Left ventricle myocardium superior (tissue), 1 donor: ENCODE data around the gene EML6. TPM values are rescaled to one million over a fixed set of nuclear protein-coding genes. Genes with fewer than 3 reads are reported as not detected.
A peak's percentile ranks its signal among the peaks of the same experiment; 100 is the strongest.
"Not testable (repeated sequence)": the region's sequence is repeated elsewhere in the genome, so short reads cannot be mapped to it uniquely, and the experiment has no call there.

Source experiments
- ATAC-seq: fragments of 200-7000 bp; cut with Tn5 transposase; one replicate; pipeline ENCODE4 v1.9.1; 2020; ENCODE audit warnings: mild to moderate bottlenecking, moderate library complexity
- DNase-seq: peaks from one replicate; pipeline ENCODE4 v3.0.0-alpha.2; 2020
- intact Hi-C: fragments of 100-400 bp; cut with micrococcal nuclease; formaldehyde crosslinking; loops from one replicate; pipeline ENCODE4 v1.11.0; 2022
- total RNA-seq: library from RNA; stranded (reverse); fragmentation: NEBNext Ultra II Directional; extraction: Animal tissue kit (Norgen Biotek cat#: 25700); gene quantifications from one replicate; pipeline ENCODE4 v1.2.1, GENCODE V29; 2021
- donor health status: DM: no; HTN: yes; CAD: no; lungs with severe emphysema.

Gene EML6
- total RNA-seq, 1 donor from 2014 or later: 0.59 TPM

GRCh38 chr2:54966837-54967236, 243.4 kb downstream of the EML6 start:
- ATAC-seq: no peak
- no peak for DNase-seq
- intact Hi-C loops: no loop called here

- DNase-seq (no peak), ATAC-seq (no peak)
- intact Hi-C loops: no loop called here
Measured at GRCh38 chr2:54967269-54967668, 243.8 kb downstream of the EML6 start.

GRCh38 chr2:54967759-54968365, 244.4 kb downstream of the EML6 start:
- DNase-seq (peak; percentile 55), ATAC-seq (peak; percentile 52)
- intact Hi-C loops: no loop called here

DNA sequence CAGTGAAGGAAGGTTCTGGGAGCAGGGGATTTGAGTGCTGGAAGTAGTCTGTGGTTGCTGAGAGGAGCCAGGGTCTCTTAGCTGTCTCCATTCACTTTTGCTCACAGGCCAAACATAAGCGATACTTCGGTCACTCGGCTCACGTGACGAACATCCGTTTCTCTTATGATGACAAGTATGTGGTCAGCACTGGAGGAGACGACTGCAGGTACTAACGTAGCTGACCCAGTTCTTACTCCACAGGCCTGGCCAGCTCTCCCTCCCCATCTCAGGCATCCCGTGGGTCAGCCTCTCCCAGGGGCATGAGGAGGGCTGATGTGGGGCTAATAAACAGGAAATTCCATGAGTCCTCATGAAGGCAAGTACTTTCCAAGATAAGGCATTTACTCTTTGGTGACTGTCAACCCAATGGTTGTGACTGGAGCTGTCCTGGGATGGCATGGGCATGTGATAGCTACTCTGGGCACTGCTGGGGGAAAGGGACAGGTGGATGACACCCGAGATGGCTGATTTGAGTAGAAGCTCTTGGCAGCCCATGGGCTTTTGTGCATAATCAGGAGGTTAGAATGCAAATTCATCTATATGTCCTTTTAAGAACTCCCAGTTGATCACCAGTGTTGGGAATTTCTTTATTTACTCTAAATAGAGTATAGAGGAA, 245.2 kb downstream of the EML6 start:
- peak; percentile 34 for ATAC-seq
- intact Hi-C loops: no loop called here
- no peak for DNase-seq

- peak; percentile 82 for ATAC-seq
- DNase-seq: no peak
- intact Hi-C loops: no loop called here
Measured at GRCh38 chr2:54969295-54969939, 246.0 kb downstream of the EML6 start.

DNA sequence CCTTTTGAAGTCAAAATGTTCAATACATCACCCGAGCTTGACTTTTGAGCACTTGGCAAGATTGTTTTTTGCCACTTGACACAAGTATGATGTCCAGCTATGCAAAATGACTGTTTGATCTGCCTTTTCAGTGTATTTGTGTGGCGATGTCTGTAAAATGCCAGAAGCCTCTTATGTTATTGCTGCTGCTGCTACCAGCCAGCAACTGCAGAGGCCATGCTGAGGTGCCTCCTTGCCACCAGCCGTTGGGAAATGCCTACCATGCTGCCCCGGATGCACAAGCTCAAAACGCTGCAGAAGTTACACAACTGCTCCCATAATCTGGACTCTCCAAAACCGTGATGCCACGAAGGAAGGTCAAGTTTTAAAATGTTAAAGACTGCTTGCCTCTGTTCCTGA, 246.5 kb downstream of the EML6 start:
- ATAC-seq (no peak), DNase-seq (no peak)
- intact Hi-C loops: no loop called here

DNA sequence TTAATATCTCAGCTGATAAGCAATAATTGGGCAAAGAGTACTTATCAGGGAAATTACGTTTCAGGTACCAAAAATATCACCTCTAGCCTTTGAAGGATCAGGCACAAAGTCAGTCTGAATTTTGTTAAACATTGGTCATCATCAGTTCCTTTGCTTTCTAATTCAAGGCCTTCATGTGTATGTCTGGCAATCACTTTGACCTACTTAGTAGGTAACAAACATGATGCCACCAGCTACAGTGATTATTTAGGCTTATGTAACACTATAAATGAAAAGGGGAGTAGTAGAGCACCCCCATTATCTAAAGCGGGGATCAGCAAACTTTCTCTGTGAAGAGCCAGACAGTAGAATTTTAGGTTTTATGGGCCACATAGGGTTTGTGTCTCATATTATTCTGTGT, 251.7 kb downstream of the EML6 start:
- no peak for DNase-seq
- no peak for ATAC-seq
- intact Hi-C loops: no loop called here

- intact Hi-C loops: no loop called here
- DNase-seq: no peak
- ATAC-seq: peak; percentile 69
Measured at GRCh38 chr2:54975598-54976492, 252.4 kb downstream of the EML6 start.

GRCh38 chr2:54977149-54977548, 253.7 kb downstream of the EML6 start:
- peak; percentile 51 for ATAC-seq
- no peak for DNase-seq
- intact Hi-C loops: no loop called here

DNA sequence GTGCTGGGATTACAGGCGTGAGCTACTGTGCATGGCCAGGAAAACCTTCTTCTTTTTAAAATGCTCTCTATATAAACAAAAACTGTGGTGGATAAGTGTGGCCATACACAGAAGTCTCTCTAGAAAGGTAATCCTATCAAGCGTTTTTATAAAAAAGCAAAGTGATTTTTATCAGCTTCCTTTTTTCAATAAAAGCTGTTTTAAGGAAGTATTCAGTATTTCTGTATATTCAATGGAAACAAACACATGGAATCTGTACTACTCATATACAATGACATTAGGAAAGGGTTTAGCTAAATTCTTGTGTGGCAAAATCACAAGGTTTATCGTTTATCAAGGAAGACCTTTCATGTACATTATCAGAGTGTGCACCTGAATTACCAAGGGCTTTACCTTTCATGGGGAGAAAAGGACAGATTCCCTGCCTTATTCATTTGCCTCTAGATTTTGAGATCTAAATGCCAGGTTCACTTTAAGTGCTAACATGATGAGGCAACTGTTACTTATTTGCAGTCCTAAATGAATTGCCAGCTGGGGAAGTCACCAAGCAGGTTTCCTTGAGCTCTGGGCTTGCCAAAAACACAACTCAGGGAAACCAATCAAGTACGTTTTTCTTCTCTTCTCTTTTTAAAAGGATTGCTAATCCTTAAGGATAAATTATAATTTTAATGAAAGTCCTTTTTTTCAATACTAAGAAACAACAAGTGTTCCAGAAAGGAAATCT, 256.0 kb downstream of the EML6 start:
- ATAC-seq: no peak
- intact Hi-C loops: no loop called here

DNA sequence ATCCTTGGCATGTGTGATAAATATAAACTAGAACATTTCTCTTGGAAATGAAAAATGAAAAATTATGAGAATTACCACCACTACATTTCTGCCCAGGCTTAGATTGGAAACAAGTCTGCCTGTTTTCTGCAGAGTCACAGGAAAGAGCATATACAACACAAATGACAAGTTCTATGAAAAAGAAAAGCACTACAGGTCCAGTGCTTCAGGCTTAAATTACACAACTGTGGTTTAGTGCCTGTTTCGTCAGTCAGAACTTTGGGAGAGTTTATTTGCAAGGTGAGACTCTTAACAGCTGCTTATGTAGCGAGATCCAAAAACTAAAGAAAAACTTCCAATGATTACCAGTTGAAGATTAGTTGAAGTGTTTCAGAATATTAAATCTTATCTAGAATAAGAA, 257.9 kb downstream of the EML6 start:
- intact Hi-C loops: no loop called here

More for the DNA sequence above, 256.0 kb downstream of the EML6 start:
- no peak for DNase-seq

GRCh38 chr2:54983345-54984220, 260.1 kb downstream of the EML6 start:
- peak; percentile 77 for ATAC-seq

More for the DNA sequence above, 257.9 kb downstream of the EML6 start:
- DNase-seq (no peak), ATAC-seq (no peak)

GRCh38 chr2:54984476-54984875, 261.0 kb downstream of the EML6 start:
- no peak for DNase-seq
- intact Hi-C loops: no loop called here
- no peak for ATAC-seq

More at GRCh38 chr2:54983345-54984220, 260.1 kb downstream of the EML6 start:
- no peak for DNase-seq
- intact Hi-C loops: no loop called here

DNA sequence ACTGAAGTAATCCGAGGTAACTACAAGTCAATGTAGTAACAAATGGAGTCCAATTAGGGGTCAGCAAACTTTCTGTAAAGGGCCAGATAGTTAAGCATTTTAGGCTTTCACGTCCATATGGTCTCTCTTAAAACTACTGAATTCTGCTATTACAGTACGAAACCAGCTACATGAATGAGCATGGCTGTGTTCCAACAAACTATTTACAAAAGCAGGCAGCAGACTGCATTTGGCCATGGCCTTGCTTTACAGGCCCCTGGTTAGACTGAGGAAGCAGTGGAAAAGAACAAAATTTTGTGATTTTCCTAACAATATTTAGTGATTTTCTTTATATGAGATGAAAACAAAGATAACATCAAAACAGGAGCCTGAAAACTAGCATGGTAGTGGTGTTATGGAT, 262.8 kb downstream of the EML6 start:
- DNase-seq (no peak), ATAC-seq (no peak)
- intact Hi-C loops: no loop called here

DNA sequence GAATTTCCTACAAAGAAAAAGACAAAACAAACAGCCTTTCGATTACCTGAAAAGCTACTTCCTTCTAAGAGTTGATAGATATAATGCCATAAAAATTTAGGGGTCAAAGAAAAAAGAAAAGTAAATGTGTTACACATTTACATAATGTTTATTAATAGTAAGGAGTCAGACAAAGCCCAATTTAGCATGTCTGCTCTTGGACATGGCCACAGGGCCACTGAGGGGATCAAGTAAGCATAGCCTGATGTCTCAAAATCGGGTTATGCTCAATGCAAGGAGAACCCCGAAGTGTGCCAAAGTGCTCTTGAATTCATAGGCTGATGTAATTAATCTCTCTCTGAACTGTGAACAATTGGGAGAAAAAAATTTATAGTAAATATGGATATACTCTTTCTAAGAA, 265.1 kb downstream of the EML6 start:
- ATAC-seq (no peak), DNase-seq (no peak)
- intact Hi-C loops: no loop called here

- ATAC-seq, intact Hi-C loops: not testable (repeated sequence)
Measured at GRCh38 chr2:54990694-54991093, 267.2 kb downstream of the EML6 start.

DNA sequence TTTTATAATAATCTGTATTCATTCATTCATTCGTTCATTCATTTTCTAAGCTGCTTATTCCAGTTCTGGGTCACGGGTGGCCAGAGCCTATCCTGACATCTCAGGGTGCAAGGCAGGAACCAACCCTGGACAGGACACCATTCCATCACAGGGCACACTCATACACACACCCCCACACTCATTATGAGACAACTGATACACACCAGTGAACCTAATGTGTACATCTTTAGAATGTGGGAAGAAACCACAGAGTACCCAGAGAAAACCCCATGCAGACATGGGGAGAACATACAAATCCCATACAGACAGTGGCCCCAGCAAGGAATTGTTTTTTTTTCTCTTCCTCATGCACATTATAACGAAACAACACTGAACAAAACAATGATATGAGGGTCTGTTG, 272.1 kb downstream of the EML6 start:
- no peak for ATAC-seq
- no peak for DNase-seq
- intact Hi-C loops: no loop called here

More at GRCh38 chr2:54990694-54991093, 267.2 kb downstream of the EML6 start:
- not testable (repeated sequence) for DNase-seq

GRCh38 chr2:54997826-54998225, 274.4 kb downstream of the EML6 start:
- intact Hi-C loops: no loop called here
- ATAC-seq (no peak), DNase-seq (no peak)
